IMR-90 (cell line): Measurements from ENCODE around the gene HNRNPH2. TPM values are rescaled to one million over a fixed set of nuclear protein-coding genes. Genes with fewer than 3 reads are reported as not detected.

Source experiments
- ATAC-seq: fragments of 200-7000 bp; cut with Tn5 transposase; 2 replicates; pipeline ENCODE4 v1.9.1; 2020; ENCODE audit warnings: low read depth, mild to moderate bottlenecking, moderate library complexity
- BruUV-seq: library from RNA; stranded (reverse); fragments of 400-500 nt; replicated peaks from 2 replicates; lab custom pipeline; 2021; lab: Mats Ljungman, UMichigan
- CTCF ChIA-PET: fragments of 300-600 bp; formaldehyde crosslinking; extraction: SDS; loops from one replicate; lab custom pipeline; 2021; ENCODE audit warnings: antibody characterized with exemption; lab: Yijun Ruan, JAX
- POLR2A ChIA-PET: fragments of 300-600 bp; sonication (Branson Sonifier 250); formaldehyde crosslinking; loops from one replicate; lab custom pipeline; 2022; ENCODE audit warnings: antibody characterized with exemption; ENCODE audit not compliant: unreplicated experiment; lab: Charles Lee
- DNase-seq: peaks from one replicate; pipeline ENCODE4 v3.0.0; 2013
- H2AFZ ChIP-seq: replicated peaks from 2 replicates; pipeline ENCODE3; 2013; ENCODE audit warnings: low read length, mild to moderate bottlenecking; ENCODE audit not compliant: poor library complexity
- H2AK5ac ChIP-seq: 2 replicates; pipeline ENCODE4 v1.6.1; 2013; ENCODE audit warnings: low read depth, low read length, inconsistent platforms
- H2AK9ac ChIP-seq: replicated peaks from 2 replicates; pipeline ENCODE3; 2013; ENCODE audit warnings: mild to moderate bottlenecking, low read depth, low read length, moderate library complexity; ENCODE audit not compliant: poor library complexity
- H2BK120ac ChIP-seq: 2 replicates; pipeline ENCODE4 v1.6.1; 2013; ENCODE audit warnings: low read depth, low read length, inconsistent platforms
- H2BK15ac ChIP-seq: 3 replicates; pipeline ENCODE4 v1.6.1; 2013; ENCODE audit warnings: low read depth, low read length, inconsistent platforms
- H2BK20ac ChIP-seq: 2 replicates; pipeline ENCODE4 v1.6.1; 2013; ENCODE audit warnings: low read depth, mild to moderate bottlenecking, inconsistent platforms, low read length, moderate library complexity
- H2BK5ac ChIP-seq: 2 replicates; pipeline ENCODE4 v1.6.1; 2013; ENCODE audit warnings: mild to moderate bottlenecking, low read depth, low read length, inconsistent platforms; ENCODE audit not compliant: poor library complexity, severe bottlenecking
- H3K14ac ChIP-seq: replicated peaks from 2 replicates; pipeline ENCODE4 v1.6.1; 2013; ENCODE audit warnings: low read depth, low read length, inconsistent platforms
- H3K18ac ChIP-seq: 2 replicates; pipeline ENCODE4 v1.6.1; 2013; ENCODE audit warnings: low read depth, low read length, control low read depth
- H3K23ac ChIP-seq: 2 replicates; pipeline ENCODE4 v1.6.1; 2013; ENCODE audit warnings: low read depth, low read length, inconsistent platforms
- H3K27ac ChIP-seq: 2 replicates; pipeline ENCODE4 v1.5.1; 2013; ENCODE audit warnings: mild to moderate bottlenecking, control low read depth, low read length; ENCODE audit not compliant: insufficient read depth
- H3K27me3 ChIP-seq: 2 replicates; pipeline ENCODE4 v1.6.1; 2013; ENCODE audit warnings: low read length; ENCODE audit not compliant: control insufficient read depth, insufficient read depth
- H3K36me3 ChIP-seq: 2 replicates; pipeline ENCODE4 v1.6.1; 2013; ENCODE audit warnings: low read length, mixed read lengths; ENCODE audit not compliant: control insufficient read depth, insufficient read depth
- H3K4ac ChIP-seq: 2 replicates; pipeline ENCODE4 v1.6.1; 2013; ENCODE audit warnings: low read depth, low read length, inconsistent platforms
- H3K4me1 ChIP-seq: 2 replicates; pipeline ENCODE4 v1.6.1; 2013; ENCODE audit warnings: low read length, mixed read lengths; ENCODE audit not compliant: control insufficient read depth, insufficient read depth
- H3K4me2 ChIP-seq: 2 replicates; pipeline ENCODE4 v1.6.1; 2013; ENCODE audit warnings: low read depth, mild to moderate bottlenecking, control low read depth, low read length, moderate library complexity
- H3K4me3 ChIP-seq: 2 replicates; pipeline ENCODE4 v1.5.1; 2013; ENCODE audit warnings: low read depth, mild to moderate bottlenecking, control low read depth, low read length, moderate library complexity; ENCODE audit not compliant: insufficient read depth
- H3K56ac ChIP-seq: 2 replicates; pipeline ENCODE4 v1.6.1; 2013; ENCODE audit warnings: low read length, inconsistent platforms; ENCODE audit not compliant: insufficient read depth; ENCODE audit errors: extremely low read depth
- H3K79me1 ChIP-seq, 2 experiments: 2 replicates each; pipeline ENCODE4 v1.6.1; 2013; ENCODE audit warnings: low read length in 2 of 2, inconsistent platforms in 1 of 2, low read depth in 1 of 2
- H3K9ac ChIP-seq: 2 replicates; pipeline ENCODE4 v1.6.1; 2013; ENCODE audit warnings: low read depth, low read length, control low read depth
- H3K9me1 ChIP-seq: 2 replicates; pipeline ENCODE4 v1.6.1; 2013; ENCODE audit warnings: low read length, inconsistent platforms; ENCODE audit not compliant: insufficient read depth
- H3K9me3 ChIP-seq: 2 replicates; pipeline ENCODE4 v1.6.1; 2013; ENCODE audit warnings: low read length; ENCODE audit not compliant: control insufficient read depth, insufficient read depth
- H4K20me1 ChIP-seq: 2 replicates; pipeline ENCODE4 v1.6.1; 2013; ENCODE audit warnings: low read length, inconsistent platforms; ENCODE audit not compliant: insufficient read depth
- H4K5ac ChIP-seq: 2 replicates; pipeline ENCODE4 v1.6.1; 2013; ENCODE audit warnings: mild to moderate bottlenecking, low read depth, low read length, control low read depth
- H4K8ac ChIP-seq, 2 experiments: 2 replicates each; pipeline ENCODE4 v1.6.1; 2013; ENCODE audit warnings: low read depth in 2 of 2, low read length in 2 of 2, control low read depth in 1 of 2, inconsistent platforms in 1 of 2
- H4K91ac ChIP-seq: 2 replicates; pipeline ENCODE4 v1.6.1; 2013; ENCODE audit warnings: low read depth, low read length, inconsistent platforms; ENCODE audit not compliant: insufficient read depth
- MAFK ChIP-seq: IDR thresholded peaks from 2 replicates; pipeline ENCODE4 v1.6.1; 2012; ENCODE audit warnings: low read depth, low read length, improper control_type of control experiment
- MAZ ChIP-seq: IDR thresholded peaks from 2 replicates; pipeline ENCODE4 v1.6.1; 2012; ENCODE audit warnings: low read depth, mild to moderate bottlenecking, low read length, improper control_type of control experiment, moderate library complexity, borderline replicate concordance
- POLR2A ChIP-seq: IDR thresholded peaks from 2 replicates; pipeline ENCODE4 v1.6.1; 2012; ENCODE audit warnings: mild to moderate bottlenecking, low read depth, low read length
- WGBS, 2 experiments: methylation state at CpG; one replicate each; pipeline versions ENCODE4 v1.1.5 to v1.1.7; 2013; ENCODE audit warnings: missing lambda C conversion rate in 2 of 2; ENCODE audit not compliant: insufficient read length in 1 of 2; ENCODE audit errors: extremely low coverage in 2 of 2; 5-methylcytosine and 5-hydroxymethylcytosine counted together
- dilution Hi-C: fragments of 300-500 bp; cut with HindIII; formaldehyde crosslinking; loops from one replicate; pipeline ENCODE4 v1.14.3; 2018; ENCODE audit warnings: low sequenced_read_pairs; ENCODE audit not compliant: unreplicated experiment
- in situ Hi-C: fragments of 300-500 bp; cut with MboI; formaldehyde crosslinking; loops from 3 replicates; pipeline ENCODE4 v1.14.3; 2019; ENCODE audit warnings: low sequenced_read_pairs, inconsistent platforms, mixed read lengths
- intact Hi-C: fragments of 100-400 bp; cut with micrococcal nuclease; formaldehyde crosslinking; loops from 2 replicates; pipeline ENCODE4 v1.10.0; 2022
- polyA plus RNA-seq, 3 experiments: library from polyadenylated mRNA; depleted of rRNA; stranded (reverse); fragments of >200 nt; gene quantifications; 2 replicates each; pipeline ENCODE4 v1.2.3, GENCODE V29; 2012; ENCODE audit warnings: low replicate concordance in 1 of 3
- total RNA-seq: library from RNA; depleted of rRNA; stranded (reverse); fragments of >200 nt; gene quantifications from 2 replicates; pipeline ENCODE4 v1.2.3, GENCODE V29; 2012

Gene HNRNPH2
- total and polyA plus RNA-seq, 2 of the 4 experiments (the other 2 are of a cell fraction): 42.8 to 54.3 TPM

GRCh38 chrX:101409043-101409442 lies 1.0 kb downstream of the HNRNPH2 start:
- TF ChIP-seq POLR2A (no peak), MAFK (no peak), MAZ (no peak)
- Histone ChIP-seq H3K27ac (peak overlapping the region; percentile 40; the same call in 1 of the 2 replicates), H4K91ac (no peak overlapping the region), H3K56ac (peak overlapping the region; percentile 24; the same call in 1 of the 2 replicates), H3K36me3 (peaks cover 11% of the 10 kb centered on the region), H3K4ac (no peak overlapping the region), H3K4me3 (peak overlapping the region; percentile 75), H2AFZ (no peak overlapping the region), H3K4me1 (no peaks in the 10 kb centered on the region), H4K5ac (no peak overlapping the region), H2AK9ac (no peak overlapping the region), H3K9me3 (no peaks in the 10 kb centered on the region), H2BK15ac (no peak overlapping the region), H3K14ac (no peak overlapping the region; the same call in 1 of the 2 replicates), H3K18ac (no peak overlapping the region), H2AK5ac (no peak overlapping the region), H2BK5ac (peak overlapping the region; percentile 0), H3K9ac (peak overlapping the region; percentile 92), H2BK20ac (no peak overlapping the region), H3K27me3 (no peaks in the 10 kb centered on the region), H3K23ac (peak overlapping the region; percentile 50; the same call in 1 of the 2 replicates), H2BK120ac (no peak overlapping the region), H3K9me1 (no peaks in the 10 kb centered on the region), H4K20me1 (peaks cover 11% of the 10 kb centered on the region), H3K4me2 (peak overlapping the region; percentile 98), H3K79me1 (peaks cover 0 to 6% of the 10 kb centered on the region in 2 experiments; a peak in 1 of 4 replicates), H4K8ac (no peak overlapping the region; a peak in 1 of 4 replicates)
- BruUV-seq: no TSS peak
- POLR2A ChIA-PET: interaction anchor here (0.6 kb wide), 1 partner anchor 19 kb away, joined by 4 read pairs; no protein-coding TSS in a partner anchor
- in situ Hi-C loops (no loop called here), dilution Hi-C loops (no loop called here), intact Hi-C loops (no loop called here)
- no CpG with 5 or more reads among the region's 6 CpGs for WGBS, 2 experiments
- DNase-seq (no peak), ATAC-seq (no peak)
- CTCF ChIA-PET: no interaction called here
